IMR-90 (cell line): ENCODE measurements around the gene TRMT11.

Experiments used
- BHLHE40 ChIP-seq: fragments of 150-350 bp; IDR thresholded peaks from 2 replicates; pipeline ENCODE4 v1.6.1; 2016; ENCODE audit warnings: mild to moderate bottlenecking, low read depth, low read length
- CEBPB ChIP-seq: IDR thresholded peaks from 2 replicates; pipeline ENCODE4 v1.6.1; 2012; ENCODE audit warnings: low read depth, low read length, improper control_type of control experiment
- POLR2A ChIP-seq: IDR thresholded peaks from 2 replicates; pipeline ENCODE4 v1.6.1; 2012; ENCODE audit warnings: mild to moderate bottlenecking, low read depth, low read length
- RAD21 ChIP-seq: IDR thresholded peaks from 2 replicates; pipeline ENCODE4 v1.6.1; 2012; ENCODE audit warnings: low read length, improper control_type of control experiment
- SMC3 ChIP-seq: fragments of 150-350 bp; IDR thresholded peaks from 2 replicates; pipeline ENCODE4 v1.6.1; 2016; ENCODE audit warnings: low read depth, mild to moderate bottlenecking, antibody characterized with exemption, low read length, moderate library complexity
- TF ChIP-seq, protein P1 (sequence below): conservative IDR thresholded peaks from 2 replicates; pipeline ENCODE4 v1.5.1; 2012; ENCODE audit warnings: mild to moderate bottlenecking, low read depth, low read length, improper control_type of control experiment
- TF ChIP-seq, protein P2 (sequence below): fragments of 150-350 bp; IDR thresholded peaks from 2 replicates; pipeline ENCODE4 v1.6.1; 2017; ENCODE audit warnings: mild to moderate bottlenecking, antibody characterized with exemption, low read length, low read depth

DNA sequence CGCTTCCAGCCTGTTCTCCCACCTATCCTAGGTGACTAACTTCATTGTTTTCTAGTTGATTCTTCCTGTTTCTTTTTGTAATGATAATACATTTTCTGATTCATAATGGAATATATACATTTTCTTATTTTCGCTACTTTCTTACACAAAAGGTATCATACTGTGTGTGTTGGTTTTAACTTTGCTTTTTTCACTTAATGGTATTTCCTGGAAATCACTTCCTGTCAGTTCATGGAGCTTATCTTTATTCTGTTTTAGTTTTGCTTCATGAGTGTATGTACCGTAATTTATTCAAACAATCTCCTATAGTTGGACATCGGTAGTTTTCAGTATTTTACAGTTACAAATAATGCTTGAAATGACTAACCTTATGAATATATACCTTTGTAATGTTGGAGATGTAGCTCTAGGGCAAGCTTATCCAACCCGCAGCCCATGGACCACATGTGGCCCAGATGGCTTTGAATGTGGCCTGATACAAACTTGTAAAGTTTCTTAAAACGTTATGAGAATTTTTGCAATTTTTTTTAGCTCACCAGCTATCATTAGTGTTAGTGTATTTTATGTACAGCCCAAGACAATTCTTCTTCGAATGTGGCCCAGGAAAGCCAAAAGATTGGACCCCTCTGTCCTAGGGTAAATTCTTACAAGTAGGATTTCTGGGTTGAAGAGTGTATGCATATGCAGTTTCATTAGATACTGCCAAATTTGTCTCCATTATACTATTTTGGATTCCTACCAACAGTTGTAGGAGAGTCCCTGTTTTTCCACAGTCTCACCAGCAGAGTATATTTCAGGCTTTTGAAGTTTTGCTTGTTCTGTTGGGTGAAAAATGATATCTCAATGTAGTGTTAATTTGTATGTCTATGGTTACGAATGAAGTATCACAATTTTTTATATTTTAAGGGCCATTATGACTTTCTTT, 16.7 kb downstream of the TRMT11 start:
- TF ChIP-seq, protein P1, sequence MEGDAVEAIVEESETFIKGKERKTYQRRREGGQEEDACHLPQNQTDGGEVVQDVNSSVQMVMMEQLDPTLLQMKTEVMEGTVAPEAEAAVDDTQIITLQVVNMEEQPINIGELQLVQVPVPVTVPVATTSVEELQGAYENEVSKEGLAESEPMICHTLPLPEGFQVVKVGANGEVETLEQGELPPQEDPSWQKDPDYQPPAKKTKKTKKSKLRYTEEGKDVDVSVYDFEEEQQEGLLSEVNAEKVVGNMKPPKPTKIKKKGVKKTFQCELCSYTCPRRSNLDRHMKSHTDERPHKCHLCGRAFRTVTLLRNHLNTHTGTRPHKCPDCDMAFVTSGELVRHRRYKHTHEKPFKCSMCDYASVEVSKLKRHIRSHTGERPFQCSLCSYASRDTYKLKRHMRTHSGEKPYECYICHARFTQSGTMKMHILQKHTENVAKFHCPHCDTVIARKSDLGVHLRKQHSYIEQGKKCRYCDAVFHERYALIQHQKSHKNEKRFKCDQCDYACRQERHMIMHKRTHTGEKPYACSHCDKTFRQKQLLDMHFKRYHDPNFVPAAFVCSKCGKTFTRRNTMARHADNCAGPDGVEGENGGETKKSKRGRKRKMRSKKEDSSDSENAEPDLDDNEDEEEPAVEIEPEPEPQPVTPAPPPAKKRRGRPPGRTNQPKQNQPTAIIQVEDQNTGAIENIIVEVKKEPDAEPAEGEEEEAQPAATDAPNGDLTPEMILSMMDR, result no peak
- TF ChIP-seq RAD21 (no peak), CEBPB (no peak), POLR2A (no peak), BHLHE40 (no peak), SMC3 (no peak)
- TF ChIP-seq, protein P2, sequence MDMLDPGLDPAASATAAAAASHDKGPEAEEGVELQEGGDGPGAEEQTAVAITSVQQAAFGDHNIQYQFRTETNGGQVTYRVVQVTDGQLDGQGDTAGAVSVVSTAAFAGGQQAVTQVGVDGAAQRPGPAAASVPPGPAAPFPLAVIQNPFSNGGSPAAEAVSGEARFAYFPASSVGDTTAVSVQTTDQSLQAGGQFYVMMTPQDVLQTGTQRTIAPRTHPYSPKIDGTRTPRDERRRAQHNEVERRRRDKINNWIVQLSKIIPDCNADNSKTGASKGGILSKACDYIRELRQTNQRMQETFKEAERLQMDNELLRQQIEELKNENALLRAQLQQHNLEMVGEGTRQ, result no peak
